GM21619 (cell line): ENCODE results near the gene RIC1.

ENCODE experiments used
- ATAC-seq: cut with Tn5 transposase; IDR thresholded peaks from one replicate; pipeline ENCODE4 v1.9.1; 2021; ENCODE audit not compliant: unreplicated experiment

The RIC1 gene

GRCh38 chr9:5820425-5820824 lies 191.5 kb downstream of the RIC1 start:
- no peak for ATAC-seq

DNA sequence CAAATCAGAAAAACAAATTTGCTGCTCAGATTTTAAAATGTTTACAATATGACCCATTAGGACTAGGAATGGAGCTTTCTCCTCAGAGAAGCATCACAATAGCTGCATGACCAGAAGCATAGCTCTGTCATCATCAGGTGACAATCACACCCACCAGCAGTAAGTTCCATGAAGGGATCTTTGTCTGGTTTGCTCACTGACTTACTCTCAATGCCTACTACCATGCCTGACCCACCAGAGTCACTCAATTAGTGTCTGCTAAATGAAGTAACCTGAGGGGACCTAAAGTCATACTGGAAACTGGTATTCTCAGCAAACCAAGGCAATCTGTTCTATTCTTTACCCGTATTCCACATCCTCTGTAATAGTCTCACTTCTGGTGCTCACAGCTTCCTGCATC lies 196.3 kb downstream of the RIC1 start:
- no peak for ATAC-seq
